GM12878 (cell line): ENCODE results near the gene C7orf33. TPM values are rescaled to one million over a fixed set of nuclear protein-coding genes. Genes with fewer than 3 reads are reported as not detected.

ENCODE experiments used
- ATAC-seq: fragments of 200-7000 bp; cut with Tn5 transposase; 3 replicates; pipeline ENCODE4 v1.9.1; 2020; ENCODE audit warnings: mild to moderate bottlenecking, moderate library complexity
- BruUV-seq: library from RNA; stranded (reverse); fragments of 400-500 nt; replicated peaks from 2 replicates; lab custom pipeline; 2021; lab: Mats Ljungman, UMichigan
- CTCF ChIA-PET: fragments of 300-600 bp; sonication (Branson Sonifier 250); formaldehyde crosslinking; extraction: SDS; loops from one replicate; lab custom pipeline; 2021; ENCODE audit warnings: inconsistent platforms; lab: Yijun Ruan, JAX
- POLR2A ChIA-PET: fragments of 350-600 bp; formaldehyde crosslinking; extraction: SDS; loops from one replicate; lab custom pipeline; 2021; ENCODE audit warnings: inconsistent platforms; lab: Charles Lee
- RAD21 ChIA-PET: fragments of 300-600 bp; sonication (Branson Sonifier 250); formaldehyde crosslinking; loops from one replicate; lab custom pipeline; 2023; ENCODE audit warnings: antibody characterized with exemption; ENCODE audit not compliant: unreplicated experiment; lab: Charles Lee
- SMC1A ChIA-PET: fragments of 300-600 bp; sonication (Branson Sonifier 250); formaldehyde crosslinking; loops from one replicate; lab custom pipeline; 2023; ENCODE audit not compliant: unreplicated experiment, uncharacterized antibody; lab: Charles Lee
- DNase-seq: peaks from one replicate; pipeline ENCODE4 v3.0.0-alpha.2; 2011; ENCODE audit warnings: low read depth, low spot score
- FAIRE-seq: peaks from 3 replicates; lab custom pipeline; 2011; peaks lifted over from hg19 to GRCh38; lab: Jason Lieb, UNC
- H2AFZ ChIP-seq: 2 replicates; pipeline ENCODE4 v1.6.0; 2011; ENCODE audit warnings: low read depth, low read length, control low read depth; ENCODE audit not compliant: control insufficient read depth
- H3K27ac ChIP-seq: 2 replicates; pipeline ENCODE4 v1.5.1; 2011; ENCODE audit warnings: control low read depth; ENCODE audit not compliant: control insufficient read depth, insufficient read depth
- H3K27me3 ChIP-seq, 2 experiments: replicated peaks in 1 of 2; 2 replicates each; pipeline versions ENCODE4 v1.6.0 to v1.6.1; 2011; ENCODE audit warnings: low read length in 1 of 2; ENCODE audit not compliant: control insufficient read depth in 2 of 2, insufficient read depth in 2 of 2
- H3K36me3 ChIP-seq, 2 experiments: 2 replicates each; pipeline ENCODE4 v1.5.1; 2011; ENCODE audit warnings: low read length in 1 of 2; ENCODE audit not compliant: control insufficient read depth in 2 of 2, insufficient read depth in 2 of 2
- H3K4me1 ChIP-seq: 2 replicates; pipeline ENCODE4 v1.6.1; 2011; ENCODE audit warnings: mild to moderate bottlenecking, low read length, moderate library complexity, mixed read lengths; ENCODE audit not compliant: control insufficient read depth, insufficient read depth
- H3K4me2 ChIP-seq: 2 replicates; pipeline ENCODE4 v1.6.0; 2011; ENCODE audit warnings: control low read depth; ENCODE audit not compliant: control insufficient read depth, insufficient read depth
- H3K4me3 ChIP-seq: fragments of 200-600 bp; sonication (generic); 2 replicates; pipeline ENCODE4 v1.5.1; 2016
- H3K79me2 ChIP-seq: 2 replicates; pipeline ENCODE4 v1.6.0; 2011; ENCODE audit warnings: low read length; ENCODE audit not compliant: control insufficient read depth, insufficient read depth
- H3K9ac ChIP-seq: 2 replicates; pipeline ENCODE4 v1.8.0; 2011; ENCODE audit warnings: low read length, control low read depth, mixed read lengths; ENCODE audit not compliant: control insufficient read depth, insufficient read depth
- H3K9me3 ChIP-seq: replicated peaks from 3 replicates; pipeline ENCODE4 v1.5.1; 2011; ENCODE audit warnings: mild to moderate bottlenecking, low read length; ENCODE audit not compliant: control insufficient read depth, insufficient read depth
- H4K20me1 ChIP-seq: 2 replicates; pipeline ENCODE4 v1.6.0; 2011; ENCODE audit not compliant: control insufficient read depth, insufficient read depth
- EP300 ChIP-seq, 2 experiments: fragments of 150-350 bp in 1 of 2; IDR thresholded peaks; 2 replicates each; pipeline ENCODE4 v1.6.1; 2011 to 2012; ENCODE audit warnings: low read depth in 2 of 2, low read length in 2 of 2, borderline replicate concordance in 1 of 2, improper control_type of control experiment in 1 of 2, inconsistent platforms in 1 of 2; ENCODE audit not compliant: control insufficient read depth in 1 of 2
- KDM1A ChIP-seq: fragments of 200-600 bp; sonication (generic); IDR thresholded peaks from 2 replicates; pipeline ENCODE4 v1.6.1; 2016; ENCODE audit warnings: borderline replicate concordance
- NFYB ChIP-seq: IDR thresholded peaks from 2 replicates; pipeline ENCODE4 v1.6.1; 2011; ENCODE audit warnings: low read depth, mild to moderate bottlenecking, low read length, improper control_type of control experiment, moderate library complexity; ENCODE audit not compliant: insufficient read depth
- NR2C2 ChIP-seq: IDR thresholded peaks from 2 replicates; pipeline ENCODE4 v1.6.1; 2011; ENCODE audit warnings: borderline replicate concordance, low read depth; ENCODE audit not compliant: control insufficient read depth, insufficient read length
- POLR2A ChIP-seq: IDR thresholded peaks from 2 replicates; pipeline ENCODE4 v1.6.1; 2011; ENCODE audit warnings: low read depth, mild to moderate bottlenecking, low read length
- POU2F2 ChIP-seq: IDR thresholded peaks from 3 replicates; pipeline ENCODE4 v1.6.1; 2011; ENCODE audit warnings: low read depth, mild to moderate bottlenecking, low read length, borderline replicate concordance
- PRDM15 ChIP-seq: fragments of 450-650 bp; formaldehyde crosslinking; IDR thresholded peaks from 2 replicates; pipeline ENCODE4 v1.4.0; 2020; ENCODE audit warnings: mild to moderate bottlenecking, moderate library complexity
- SIX5 ChIP-seq: IDR thresholded peaks from 2 replicates; pipeline ENCODE4 v1.6.1; 2011; ENCODE audit warnings: mild to moderate bottlenecking, low read depth, low read length, moderate library complexity; ENCODE audit not compliant: severe bottlenecking
- ZNF24 ChIP-seq: fragments of 450-650 bp; IDR thresholded peaks from 2 replicates; pipeline ENCODE4 v1.6.1; 2017; ENCODE audit warnings: antibody characterized with exemption, mild to moderate bottlenecking
- WGBS: methylation state at CpG from one replicate; pipeline ENCODE4 v1.1.6; 2016; ENCODE audit warnings: low lambda C conversion rate; ENCODE audit not compliant: insufficient replicate concordance, insufficient coverage; ENCODE audit errors: missing lambda C conversion rate; 5-methylcytosine and 5-hydroxymethylcytosine counted together
- in situ Hi-C: fragments of 300-500 bp; cut with MboI; formaldehyde crosslinking; loops from 9 replicates; pipeline ENCODE4 v1.14.3; 2018; ENCODE audit warnings: mixed read lengths
- intact Hi-C: fragments of 100-400 bp; cut with micrococcal nuclease; formaldehyde crosslinking; loops from one replicate; pipeline ENCODE4 v1.14.2; 2022; ENCODE audit not compliant: unreplicated experiment
- polyA plus RNA-seq, 11 experiments: library from polyadenylated mRNA; depleted of rRNA in 4 of 11; unstranded in 6 of 11; stranded (reverse) in 5 of 11; fragments of >200 nt; fragmentation: Nextera tagmentation in 4 of 11; fragmentation: Illumina TruSeq in 1 of 11; extraction: Ambion mirVana in 4 of 11; extraction: Trizol in 1 of 11; gene quantifications; 1 replicate in 1 of 11; 2 replicates in 10 of 11; pipeline versions ENCODE4 v1.2.1 to v1.2.3, GENCODE V29; 2011 to 2016; ENCODE audit warnings: inconsistent platforms in 2 of 11, missing spikeins in 2 of 11, low read depth in 1 of 11
- total RNA-seq, 4 experiments: library from RNA; depleted of rRNA in 3 of 4; stranded (reverse); fragments of >200 nt in 3 of 4; fragmentation: Illumina TruSeq in 1 of 4; extraction: Trizol in 1 of 4; gene quantifications; 2 replicates each; pipeline versions ENCODE4 v1.2.1 to v1.2.3, GENCODE V29; 2013 to 2021

C7orf33 gene
- total and polyA plus RNA-seq, 10 of the 15 experiments (the other 5 are each of a cell fraction or from before 2014, with no cell fraction given): not detected

- Histone ChIP-seq H3K9me3 (peaks cover 3% of the 10 kb centered on the region; the same call in 2 of the 3 replicates), H2AFZ (no peak overlapping the region), H3K79me2 (no peaks in the 10 kb centered on the region), H3K27ac (no peak overlapping the region), H4K20me1 (no peaks in the 10 kb centered on the region), H3K27me3 (no peaks in the 10 kb centered on the region), H3K4me1 (no peaks in the 10 kb centered on the region), H3K4me3 (no peak overlapping the region), H3K36me3 (no peaks in the 10 kb centered on the region)
- ATAC-seq (no peak), DNase-seq (no peak), FAIRE-seq (no peak)
- ChIA-PET SMC1A (interaction anchor here (0.7 kb wide), 1 partner anchor 28 kb away, joined by 3 read pairs; no protein-coding TSS in a partner anchor), POLR2A (no interaction called here), RAD21 (interaction anchor here (0.6 to 0.7 kb wide), 2 partner anchors 67 to 460 kb away, joined by 3 read pairs; no protein-coding TSS in a partner anchor), CTCF (interaction anchor here (0.6 kb wide), 1 partner anchor 21 kb away, joined by 3 read pairs; no protein-coding TSS in a partner anchor)
- in situ Hi-C loops: no loop called here
- 0% methylated on average over 2 of the region's 2 CpGs for WGBS
- intact Hi-C loops: no loop called here
- TF ChIP-seq ZNF24 (no peak), KDM1A (no peak), NFYB (no peak), SIX5 (no peak), NR2C2 (no peak), POU2F2 (no peak), POLR2A (no peak), PRDM15 (CRISPR knock-in tag) (no peak), EP300 (IDR thresholded peaks at IDR 0.05; ENCODE audit: borderline replicate concordance in 1 of 2, control insufficient read depth in 1 of 2, low read depth in 2 of 2, low read length in 2 of 2) (no peak)
- TF ChIP-seq, all 136 proteins: peak for 0
- BruUV-seq: no TSS peak
- Histone ChIP-seq H3K4me2 (no peak overlapping the region), H3K9ac (no peak overlapping the region)
Measured at GRCh38 chr7:148605350-148605749, 14.8 kb downstream of the C7orf33 start.
